Measurements from ENCODE around the gene HAO2.

The HAO2 gene

DNA sequence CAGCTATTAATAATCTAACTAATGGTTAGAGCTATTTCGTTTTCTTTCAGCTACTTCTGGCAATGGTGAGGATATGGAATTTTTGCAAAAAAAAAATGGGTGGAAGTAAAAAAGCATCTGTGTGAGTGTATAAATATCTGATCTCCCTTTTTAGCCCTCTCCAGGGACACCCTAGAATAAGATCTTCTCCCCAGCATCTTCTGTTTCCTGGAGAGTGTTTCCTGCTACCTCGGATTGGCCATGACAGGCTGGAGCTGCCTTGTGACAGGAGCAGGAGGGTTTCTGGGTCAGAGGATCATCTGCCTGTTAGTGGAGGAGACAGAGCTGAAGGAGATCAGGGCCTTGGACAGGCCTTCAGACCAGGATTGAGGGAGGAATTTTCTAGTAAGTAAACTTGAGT, 70.2 kb downstream of the HAO2 start:
- no peak for DNase-seq (ENCODE audit: low read depth)

DNA sequence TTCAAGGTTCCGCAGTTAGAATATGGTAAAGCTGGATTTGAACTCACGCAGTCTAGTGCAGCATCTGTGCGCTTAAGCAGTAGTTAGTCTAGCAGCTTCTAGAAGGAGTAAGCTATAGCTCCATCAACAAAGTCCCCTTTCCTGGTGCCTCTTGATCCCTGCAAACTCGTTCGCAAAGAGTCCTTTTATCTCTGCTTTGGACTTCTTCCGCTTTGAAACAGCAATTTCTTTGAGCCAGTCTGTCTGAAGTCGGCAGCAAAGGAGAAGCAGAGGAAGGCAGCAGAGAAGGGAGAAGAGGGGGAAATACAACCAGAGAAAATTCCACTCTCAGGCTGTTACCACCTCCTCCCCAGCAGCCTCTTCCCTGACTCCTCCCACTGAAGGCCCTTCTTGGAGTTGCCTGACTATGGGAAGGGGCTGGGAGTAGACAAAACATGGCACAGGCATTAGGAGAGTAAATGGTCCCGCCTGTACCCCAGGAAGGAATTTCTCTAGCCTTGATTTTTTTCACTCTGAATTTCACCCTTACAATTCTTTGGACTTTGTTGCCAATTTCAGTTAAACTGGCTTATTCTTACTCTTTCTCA, 72.2 kb downstream of the HAO2 start:
- DNase-seq (ENCODE audit: low read depth): no peak

DNA sequence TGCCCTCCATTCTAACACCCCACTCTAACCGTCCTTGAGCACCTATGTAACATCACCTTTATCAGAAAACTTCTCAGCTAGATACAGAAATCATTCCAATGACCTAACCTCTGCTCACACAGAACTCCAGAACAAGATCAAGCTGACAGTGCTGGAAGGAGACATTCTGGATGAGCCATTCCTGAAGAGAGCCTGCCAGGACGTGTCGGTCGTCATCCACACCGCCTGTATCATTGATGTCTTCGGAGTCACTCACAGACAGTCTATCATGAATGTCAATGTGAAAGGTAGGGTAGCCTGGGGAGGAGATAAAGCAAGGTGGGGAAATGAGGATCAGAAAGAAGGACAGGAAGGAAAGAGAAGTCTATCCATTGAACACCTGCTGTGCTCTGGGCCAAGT, 74.2 kb downstream of the HAO2 start:
- DNase-seq (ENCODE audit: low read depth): no peak
